ENCODE data around the gene IGFBP2.
"Not testable (repeated sequence)": the region's sequence is repeated elsewhere in the genome, so short reads cannot be mapped to it uniquely, and the experiment has no call there.

IGFBP2 gene, protein sequence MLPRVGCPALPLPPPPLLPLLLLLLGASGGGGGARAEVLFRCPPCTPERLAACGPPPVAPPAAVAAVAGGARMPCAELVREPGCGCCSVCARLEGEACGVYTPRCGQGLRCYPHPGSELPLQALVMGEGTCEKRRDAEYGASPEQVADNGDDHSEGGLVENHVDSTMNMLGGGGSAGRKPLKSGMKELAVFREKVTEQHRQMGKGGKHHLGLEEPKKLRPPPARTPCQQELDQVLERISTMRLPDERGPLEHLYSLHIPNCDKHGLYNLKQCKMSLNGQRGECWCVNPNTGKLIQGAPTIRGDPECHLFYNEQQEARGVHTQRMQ

GRCh38 chr2:216632952-216633615, at the start of gene IGFBP2:
TSS of gene IGFBP2 (plus strand) at chr2:216633420. CDS start at chr2:216633524, 104 bp downstream.
- FAIRE-seq (peak; percentile 28), DNase-seq (ENCODE audit: insufficient read length, low spot score) (no peak)

DNA sequence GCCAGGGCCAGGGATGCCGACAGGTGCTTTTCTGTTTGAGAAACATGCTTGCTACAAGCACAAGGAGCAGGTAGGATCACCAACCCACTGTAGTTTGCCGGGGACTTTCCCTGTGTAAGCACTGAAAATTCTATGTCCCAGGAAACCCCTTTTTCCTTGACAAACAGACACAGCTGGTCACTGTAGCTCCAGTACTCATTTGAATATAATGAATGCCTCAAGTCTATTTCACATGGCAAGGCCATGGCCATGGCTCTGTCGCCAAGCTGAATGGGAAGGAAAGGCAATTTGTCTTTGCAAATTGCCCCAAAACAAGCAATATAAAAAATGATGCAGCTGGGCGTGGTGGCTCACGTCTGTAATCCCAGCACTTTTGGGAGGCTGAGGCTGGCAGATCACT, 49.6 kb upstream of the IGFBP2 start:
- FAIRE-seq: peak; percentile 42
- DNase-seq (ENCODE audit: insufficient read length, low spot score): no peak

DNA sequence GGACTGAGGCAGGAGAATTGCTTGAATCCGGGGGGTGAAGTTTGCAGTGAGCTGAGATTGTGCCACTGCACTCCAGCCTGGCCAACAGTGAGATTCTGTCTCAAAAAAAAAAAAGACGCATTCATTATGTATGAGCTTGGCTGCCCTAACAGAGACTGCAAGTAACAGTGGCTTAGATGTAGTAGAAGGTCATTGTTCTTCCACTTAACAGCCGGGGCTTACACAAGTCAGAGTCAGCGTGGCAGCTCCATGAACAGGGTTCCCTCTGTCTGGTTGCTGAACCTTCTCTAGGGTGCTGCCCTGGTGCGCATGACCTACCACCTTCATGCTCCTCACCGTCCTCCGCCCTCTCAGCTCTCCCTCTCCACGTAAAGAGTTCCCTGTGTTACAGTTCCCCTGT, 49.1 kb upstream of the IGFBP2 start:
- DNase-seq (ENCODE audit: insufficient read length, low spot score): no peak
- no peak for FAIRE-seq

- FAIRE-seq (no peak), DNase-seq (ENCODE audit: insufficient read length, low spot score) (no peak)
Observed at GRCh38 chr2:216585441-216585840, 47.8 kb upstream of the IGFBP2 start.

DNA sequence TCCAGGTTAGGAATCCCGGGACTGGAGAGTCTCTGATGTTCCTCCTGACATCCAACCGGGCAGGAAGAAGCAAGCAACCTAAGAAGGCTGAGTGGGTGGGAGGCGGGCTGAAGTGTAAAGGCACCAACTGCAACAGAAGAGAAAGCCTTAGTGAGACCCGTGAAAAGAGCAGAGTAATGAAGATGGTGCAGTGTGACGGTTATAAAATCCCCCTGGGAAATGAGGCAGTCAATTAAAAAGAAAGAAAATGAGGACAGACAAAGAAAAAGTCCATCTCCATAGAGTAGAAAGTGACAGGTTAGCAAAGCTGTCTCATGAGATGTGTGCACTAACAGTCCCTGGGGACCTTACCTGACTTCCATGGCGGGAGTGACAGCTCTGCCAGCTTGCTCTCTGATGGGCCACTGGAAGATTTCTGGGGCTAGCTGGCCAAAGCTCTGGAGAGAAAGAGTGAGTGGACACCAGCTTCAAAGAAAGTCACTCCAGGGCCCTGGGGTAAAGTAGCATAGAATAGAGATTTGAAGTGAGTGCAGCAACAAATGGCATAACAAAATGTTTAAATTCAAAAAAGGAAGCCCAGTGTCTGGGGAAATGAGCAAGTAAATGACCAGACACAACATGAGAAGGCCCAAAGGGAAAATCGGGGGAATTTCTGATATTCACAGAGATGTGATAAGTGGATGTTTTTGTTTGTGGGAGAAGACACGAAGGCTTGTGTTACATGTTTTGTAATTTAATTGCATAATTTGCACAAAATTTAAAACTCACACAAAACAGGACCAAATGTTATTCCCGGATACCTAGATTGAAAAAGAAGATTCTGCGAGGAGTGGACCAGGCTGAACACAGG, 44.1 kb upstream of the IGFBP2 start:
- DNase-seq (ENCODE audit: insufficient read length, low spot score): no peak
- no peak for FAIRE-seq

GRCh38 chr2:216589791-216590190, 43.4 kb upstream of the IGFBP2 start:
- no peak for DNase-seq (ENCODE audit: insufficient read length, low spot score)
- FAIRE-seq: no peak

GRCh38 chr2:216590780-216591179, 42.4 kb upstream of the IGFBP2 start:
- peak; percentile 41 for DNase-seq (ENCODE audit: insufficient read length, low spot score)

GRCh38 chr2:216591480-216591879, 41.7 kb upstream of the IGFBP2 start:
- FAIRE-seq (no peak), DNase-seq (ENCODE audit: insufficient read length, low spot score) (no peak)

More at GRCh38 chr2:216590780-216591179, 42.4 kb upstream of the IGFBP2 start:
- FAIRE-seq: no peak

DNA sequence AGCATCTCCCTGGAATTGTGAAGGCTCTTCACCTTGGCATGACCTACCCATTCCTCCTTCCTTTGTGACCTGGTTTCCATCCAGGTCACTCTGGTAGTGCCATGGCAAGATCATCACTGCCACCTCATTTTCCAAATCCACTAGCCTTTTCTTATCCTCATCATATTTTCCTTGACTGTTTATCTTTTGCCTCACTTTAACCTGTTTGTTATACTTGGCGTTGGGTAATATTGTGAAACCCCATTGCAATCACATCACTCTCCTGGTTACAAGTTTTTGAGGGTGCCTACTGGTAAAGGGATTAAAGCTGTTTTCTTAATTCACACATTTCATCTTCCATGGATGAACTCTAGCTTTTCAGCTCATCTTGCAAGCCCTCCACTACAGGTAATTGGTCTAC, 39.1 kb upstream of the IGFBP2 start:
- DNase-seq (ENCODE audit: insufficient read length, low spot score) (no peak), FAIRE-seq (no peak)

DNA sequence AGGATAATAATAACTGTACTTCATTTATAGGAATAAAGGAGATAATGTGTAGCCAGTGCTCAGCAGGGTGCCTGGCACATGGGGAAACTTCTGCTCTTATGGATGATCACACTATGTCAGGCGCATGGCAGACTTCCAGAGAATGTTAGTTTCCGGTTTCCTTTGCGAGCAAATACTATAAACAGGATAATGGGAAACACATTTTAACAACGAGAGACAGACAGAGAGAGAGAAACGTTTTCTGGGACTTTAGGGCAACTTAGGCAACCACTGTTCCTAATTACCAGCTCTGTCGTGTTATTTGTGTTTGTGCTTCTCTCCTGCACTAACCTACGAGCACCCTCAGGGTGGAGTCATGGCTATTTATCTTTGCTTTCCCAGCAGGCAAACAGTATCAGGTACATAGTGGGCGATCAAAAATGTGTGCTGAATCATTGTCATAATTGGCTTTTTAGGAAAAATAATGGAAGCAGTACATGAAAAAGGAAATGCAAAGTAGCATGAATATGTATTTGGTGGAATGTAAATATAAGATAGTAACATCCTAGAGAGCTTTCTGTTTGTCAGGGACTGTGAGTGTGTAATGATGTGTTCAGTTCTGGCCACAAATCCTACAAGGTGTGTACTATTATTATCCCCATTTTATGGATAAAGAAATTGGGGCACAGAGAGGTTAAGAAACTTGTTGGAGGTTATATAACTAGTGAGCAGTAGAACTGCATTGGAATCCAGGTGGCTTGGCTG, 36.8 kb upstream of the IGFBP2 start:
- DNase-seq (ENCODE audit: insufficient read length, low spot score): no peak
- FAIRE-seq: no peak

- DNase-seq (ENCODE audit: insufficient read length, low spot score) (no peak), FAIRE-seq (no peak)
Observed at GRCh38 chr2:216596980-216597509, 36.2 kb upstream of the IGFBP2 start.

DNA sequence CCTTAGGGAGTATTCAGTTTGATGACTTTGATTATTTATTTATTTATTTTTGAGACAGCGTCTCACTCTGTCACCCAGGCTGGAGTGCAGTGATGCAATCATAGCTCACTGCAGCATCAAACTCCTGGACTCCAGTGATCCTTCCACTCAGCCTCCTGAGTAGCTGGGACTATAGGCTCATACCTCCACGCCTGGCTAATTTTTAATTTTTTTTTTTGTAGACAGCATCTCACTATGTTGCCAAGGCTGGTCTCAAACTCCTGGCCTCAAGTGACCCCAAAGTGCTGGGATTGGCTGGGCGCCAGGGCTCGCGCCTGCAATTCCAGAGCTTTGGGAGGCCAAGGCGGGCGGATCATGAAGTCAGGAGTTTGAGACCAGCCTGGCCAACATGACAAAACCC, 35.4 kb upstream of the IGFBP2 start:
- not testable (repeated sequence) for FAIRE-seq; DNase-seq (ENCODE audit: insufficient read length, low spot score)

GRCh38 chr2:216601632-216602409, 31.4 kb upstream of the IGFBP2 start:
- DNase-seq (ENCODE audit: insufficient read length, low spot score) (no peak), FAIRE-seq (no peak)

- no peak for FAIRE-seq
- no peak for DNase-seq (ENCODE audit: insufficient read length, low spot score)
Observed at GRCh38 chr2:216603010-216603883, 30.0 kb upstream of the IGFBP2 start.

GRCh38 chr2:216603884-216604245, 29.4 kb upstream of the IGFBP2 start:
- no peak for DNase-seq (ENCODE audit: insufficient read length, low spot score)
- no peak for FAIRE-seq

DNA sequence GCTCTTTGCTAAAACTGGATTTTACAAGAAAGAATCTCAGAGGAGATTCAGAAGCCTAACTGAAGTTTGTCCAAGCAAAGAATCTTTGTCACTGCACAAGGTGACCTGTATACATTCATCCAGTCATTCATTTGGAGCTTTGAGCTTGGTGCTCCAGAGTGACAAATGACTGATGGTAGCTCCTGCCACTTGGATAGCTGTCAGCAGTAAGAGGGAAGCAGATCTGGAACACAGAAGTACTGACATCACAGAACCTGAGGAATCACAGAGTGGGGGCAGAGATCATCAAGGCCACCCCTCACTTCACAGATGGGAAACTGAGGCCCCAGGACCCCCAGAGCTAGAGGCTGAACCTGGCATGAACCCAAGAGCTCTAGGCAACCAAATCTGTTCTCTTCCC, 28.8 kb upstream of the IGFBP2 start:
- DNase-seq (ENCODE audit: insufficient read length, low spot score) (no peak), FAIRE-seq (no peak)

GRCh38 chr2:216606551-216607276, 26.5 kb upstream of the IGFBP2 start:
- no peak for FAIRE-seq

GRCh38 chr2:216607277-216607560, 26.0 kb upstream of the IGFBP2 start:
- DNase-seq (ENCODE audit: insufficient read length, low spot score) (no peak), FAIRE-seq (no peak)

More at GRCh38 chr2:216606551-216607276, 26.5 kb upstream of the IGFBP2 start:
- no peak for DNase-seq (ENCODE audit: insufficient read length, low spot score)

Measured in HTR-8/SVneo (cell line).